Right hindlimb (tissue), 1 donor: ENCODE measurements around the gene TSPAN11.
"Not testable (repeated sequence)": the region's sequence is repeated elsewhere in the genome, so short reads cannot be mapped to it uniquely, and the experiment has no call there.

Experiments used
- DNase-seq: peaks from one replicate; pipeline ENCODE4 v3.0.0-alpha.2; 2018

The TSPAN11 gene

DNA sequence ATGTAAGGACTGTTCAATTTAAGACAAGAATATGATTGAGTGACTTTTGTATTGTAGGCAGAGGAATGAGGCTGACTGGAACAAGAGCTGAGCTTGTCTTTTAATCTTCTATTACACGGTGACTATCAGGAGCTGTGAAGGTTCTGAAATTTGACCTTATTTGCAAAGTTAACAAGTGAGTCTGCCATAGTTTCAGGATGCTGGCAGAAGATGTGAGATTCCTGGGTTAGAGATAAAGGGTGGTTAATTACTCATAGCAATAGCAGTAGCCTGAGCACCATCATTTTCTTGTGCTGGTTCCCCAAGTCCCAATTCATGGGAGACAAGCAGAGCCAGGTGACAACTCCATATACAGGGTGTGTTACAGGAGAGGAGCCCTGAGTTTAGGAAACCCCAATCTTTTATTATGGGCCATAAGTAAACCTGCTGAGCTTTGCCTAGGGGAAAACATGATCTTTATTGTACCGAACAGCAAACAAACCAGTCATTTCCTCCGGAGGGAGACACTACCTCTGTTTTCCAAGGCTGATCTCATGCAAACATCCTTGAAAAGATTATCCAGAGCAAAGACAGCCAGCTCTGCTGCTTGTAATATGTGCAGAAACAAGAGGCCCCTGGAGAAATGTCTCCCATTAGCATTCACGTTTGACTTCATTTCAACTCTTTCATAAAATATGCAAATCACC lies 95.4 kb downstream of the TSPAN11 start:
- no peak for DNase-seq

- no peak for DNase-seq
Measured at GRCh38 chr12:31023271-31023724, 96.8 kb downstream of the TSPAN11 start.

GRCh38 chr12:31026202-31026601 lies 99.7 kb downstream of the TSPAN11 start:
- no peak for DNase-seq

- not testable (repeated sequence) for DNase-seq
Measured at GRCh38 chr12:31027006-31027405, 100.5 kb downstream of the TSPAN11 start.

DNA sequence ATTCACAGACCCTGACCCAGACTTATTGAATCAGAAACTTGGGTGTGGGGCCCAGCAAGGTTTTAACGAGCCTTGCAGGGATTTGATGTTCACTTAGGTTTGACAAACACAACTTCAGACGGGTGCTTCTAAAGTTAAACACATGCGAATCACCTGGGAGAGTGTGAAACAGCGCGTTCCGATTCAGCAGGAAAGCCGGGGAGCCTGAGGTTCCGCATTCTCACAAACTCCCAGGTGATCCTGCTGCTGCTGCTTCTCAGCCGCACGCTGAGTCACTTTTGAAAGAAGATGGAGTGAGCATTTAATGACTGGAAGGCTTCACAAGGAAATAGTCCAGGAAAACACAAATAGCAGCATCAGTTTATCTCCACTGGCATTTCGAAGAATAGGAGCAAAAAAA lies 102.9 kb downstream of the TSPAN11 start:
- DNase-seq = no peak

DNA sequence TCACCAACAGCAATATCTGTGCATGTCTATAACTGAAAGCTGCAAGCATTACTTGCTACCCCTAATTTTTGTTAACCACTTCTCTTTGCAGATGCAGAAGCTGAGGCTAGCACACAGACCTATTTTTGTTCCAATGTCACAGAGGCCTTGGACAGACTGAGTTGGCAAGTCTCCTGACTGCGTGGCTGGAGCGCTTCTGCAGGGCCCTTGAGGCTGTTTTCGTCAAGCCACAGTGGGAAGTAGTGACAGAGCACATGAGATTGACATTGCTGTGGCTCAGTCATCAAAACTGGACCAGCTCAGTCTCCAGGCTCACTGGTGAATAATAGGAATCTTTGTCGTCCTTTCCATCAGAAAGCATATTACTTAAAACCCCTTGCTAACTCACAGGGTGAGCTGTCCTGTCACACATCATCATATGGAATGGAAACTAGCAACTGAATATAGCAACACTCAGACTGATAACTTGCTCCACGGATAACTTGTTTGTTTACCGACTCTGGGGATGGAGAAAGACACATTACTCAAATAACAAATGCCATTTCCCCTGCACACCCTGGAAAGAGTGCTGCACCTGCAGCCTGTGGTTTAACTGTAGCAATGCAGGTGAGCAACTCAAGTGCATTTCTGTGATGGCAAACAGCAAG lies 103.5 kb downstream of the TSPAN11 start:
- DNase-seq = peak; percentile 40

DNA sequence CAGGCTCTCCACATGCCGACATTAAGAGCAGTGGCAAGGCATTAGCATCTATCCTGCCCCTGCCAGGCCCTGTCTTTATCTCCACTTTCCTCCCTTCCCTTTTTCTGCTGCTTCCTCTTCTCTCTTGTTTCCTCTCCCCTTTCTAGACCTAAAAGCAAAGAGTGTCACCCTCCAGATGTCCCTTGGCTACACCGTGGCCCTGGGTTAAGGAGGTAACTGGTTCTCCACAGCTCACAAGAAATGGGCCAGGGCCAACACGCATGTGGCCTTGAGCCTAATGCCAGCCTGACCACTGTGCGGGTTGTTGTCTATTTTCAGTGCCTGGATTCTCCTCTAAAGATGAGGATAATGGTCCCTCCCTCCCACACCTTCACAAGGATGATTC lies 105.4 kb downstream of the TSPAN11 start:
- DNase-seq = no peak

- DNase-seq = no peak
Measured at GRCh38 chr12:31033146-31033545, 106.6 kb downstream of the TSPAN11 start.

DNA sequence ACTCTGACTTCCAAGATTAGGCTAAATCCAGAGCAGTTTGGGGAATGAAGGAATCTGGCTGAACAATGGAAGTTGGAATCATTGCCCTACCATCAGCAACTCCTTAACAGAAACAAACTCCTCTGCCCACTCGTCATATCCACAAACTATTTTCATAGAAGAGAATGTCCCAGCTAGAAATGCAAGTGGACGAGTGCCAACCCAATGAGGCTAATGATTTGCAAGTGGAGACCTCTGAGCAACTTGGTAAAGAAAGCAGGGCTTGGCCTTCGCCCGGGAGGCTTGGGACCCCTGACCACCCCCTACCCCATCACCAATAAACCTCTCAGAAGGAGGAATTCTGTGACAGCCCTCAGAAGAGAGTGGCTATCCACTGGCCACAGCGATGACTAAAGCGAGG lies 107.1 kb downstream of the TSPAN11 start:
- DNase-seq = no peak

- no peak for DNase-seq
Measured at GRCh38 chr12:31034372-31034771, 107.8 kb downstream of the TSPAN11 start.

DNA sequence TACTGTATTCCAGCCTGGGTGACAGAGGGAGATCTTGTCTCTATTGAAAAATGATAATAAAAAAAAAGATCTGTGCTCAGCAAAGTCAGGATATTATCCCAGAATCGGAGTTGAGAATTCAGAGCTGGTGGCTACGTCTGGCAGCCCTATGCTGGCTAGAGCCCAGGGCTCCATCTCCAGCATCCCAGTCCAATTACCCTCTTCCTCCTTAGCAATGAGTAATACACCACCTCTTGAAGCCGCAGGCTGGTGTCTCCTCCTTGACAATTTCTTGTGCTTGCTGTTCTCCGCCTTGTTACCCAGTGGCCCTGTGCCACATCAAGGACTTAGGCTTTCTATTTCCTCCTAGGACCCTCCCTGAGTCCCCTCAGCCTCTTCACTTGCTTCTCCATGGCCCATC lies 108.7 kb downstream of the TSPAN11 start:
- no peak for DNase-seq

- DNase-seq = no peak
Measured at GRCh38 chr12:31035967-31036665, 109.6 kb downstream of the TSPAN11 start.

DNA sequence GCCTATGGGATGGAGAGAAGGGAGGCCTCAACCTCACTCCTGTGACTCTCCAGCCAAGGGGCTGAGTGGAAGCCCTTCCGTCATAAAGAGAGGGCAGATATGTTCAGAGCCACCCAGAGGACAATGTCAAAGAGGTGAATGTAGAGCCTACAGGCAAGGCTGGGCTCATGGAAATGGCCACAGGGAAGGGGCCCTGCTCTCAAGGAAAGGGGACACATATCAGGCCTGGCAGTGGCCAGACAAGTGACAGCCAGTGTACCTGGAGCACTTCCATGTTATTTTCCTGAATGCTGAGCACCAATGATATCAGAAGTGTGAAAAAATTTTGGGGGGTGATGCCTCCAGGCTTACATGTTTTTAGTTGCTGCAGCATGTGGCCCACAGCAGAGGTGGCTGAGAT lies 110.5 kb downstream of the TSPAN11 start:
- no peak for DNase-seq

DNA sequence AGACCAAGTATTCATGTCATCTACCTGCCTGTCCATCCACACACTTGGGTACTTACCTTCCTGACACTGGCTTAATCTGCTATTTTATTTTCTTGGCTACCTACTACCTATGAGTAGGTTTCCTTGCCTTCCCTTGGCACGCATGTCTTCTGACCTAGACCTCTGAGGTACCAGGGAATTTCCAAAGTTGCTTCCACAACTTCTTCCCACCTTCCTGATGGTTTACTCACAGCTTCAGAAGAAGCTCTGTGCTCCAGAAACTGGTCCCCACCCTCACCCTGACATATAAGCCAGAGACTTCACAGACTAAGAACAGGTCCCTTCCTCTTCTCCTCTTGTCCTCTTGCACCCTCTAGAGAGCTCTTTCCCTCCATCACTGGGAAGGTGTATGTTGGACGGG lies 111.4 kb downstream of the TSPAN11 start:
- no peak for DNase-seq

- DNase-seq = no peak
Measured at GRCh38 chr12:31041033-31041564, 114.6 kb downstream of the TSPAN11 start.
